ENCODE measurements around the gene HPS4.
A peak's percentile ranks its signal among the peaks of the same experiment; 100 is the strongest.
"Not testable (repeated sequence)": the region's sequence is repeated elsewhere in the genome, so short reads cannot be mapped to it uniquely, and the experiment has no call there.

Gene HPS4

GRCh38 chr22:26483439-26484359 is at the start of gene HPS4, which contains the start of gene SRRD:
Gene HPS4, minus strand, starts transcription at chr22:26483783. Its CDS starts 2,021 bp downstream, at chr22:26481762.
Gene SRRD, plus strand, starts transcription at chr22:26483877. Its CDS starts 14 bp downstream, at chr22:26483891.
- peak; percentile 93 for DNase-seq

DNA sequence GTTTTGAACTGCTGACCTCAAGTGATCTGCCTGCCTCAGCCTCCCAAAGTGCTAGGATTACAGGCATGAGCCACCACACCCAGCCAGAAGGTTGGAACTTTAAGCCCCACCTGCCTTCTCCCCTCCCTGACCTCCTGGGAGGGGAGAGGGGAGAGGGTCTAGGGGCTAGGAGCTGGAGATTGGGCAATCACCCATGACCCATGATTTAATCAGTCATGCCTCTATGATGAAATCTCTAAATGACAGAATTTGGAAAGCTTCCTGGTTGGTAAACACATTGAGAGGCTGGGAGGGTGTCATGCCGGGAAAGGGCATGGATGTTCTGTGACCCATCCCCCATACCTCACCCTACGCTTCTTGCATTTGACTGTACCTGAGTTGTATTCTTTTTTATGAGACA is 45.8 kb upstream of the HPS4 start:
- DNase-seq = no peak

DNA sequence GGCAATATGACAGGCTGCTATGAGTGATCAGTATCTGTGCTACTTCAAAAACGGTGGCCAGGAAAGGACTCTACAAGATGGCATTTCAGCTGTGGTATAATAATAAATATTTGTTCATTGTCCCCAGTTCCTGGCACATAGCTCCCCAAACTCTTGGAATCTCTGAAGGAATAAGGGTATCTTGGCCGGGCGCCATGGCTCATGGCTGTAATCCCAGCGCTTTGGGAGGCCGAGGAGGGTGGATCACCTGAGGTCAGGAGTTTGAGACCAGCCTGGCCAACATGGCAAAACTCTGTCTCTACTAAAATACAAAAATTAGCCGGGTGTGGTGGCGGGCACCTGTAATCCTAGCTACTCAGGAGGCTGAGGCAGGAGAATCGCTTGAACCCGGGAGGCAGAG is 44.9 kb upstream of the HPS4 start:
- DNase-seq = not testable (repeated sequence)

GRCh38 chr22:26527574-26528465 is 44.2 kb upstream of the HPS4 start:
- DNase-seq = no peak

GRCh38 chr22:26527167-26527566 is 43.6 kb upstream of the HPS4 start:
- DNase-seq = no peak

DNA sequence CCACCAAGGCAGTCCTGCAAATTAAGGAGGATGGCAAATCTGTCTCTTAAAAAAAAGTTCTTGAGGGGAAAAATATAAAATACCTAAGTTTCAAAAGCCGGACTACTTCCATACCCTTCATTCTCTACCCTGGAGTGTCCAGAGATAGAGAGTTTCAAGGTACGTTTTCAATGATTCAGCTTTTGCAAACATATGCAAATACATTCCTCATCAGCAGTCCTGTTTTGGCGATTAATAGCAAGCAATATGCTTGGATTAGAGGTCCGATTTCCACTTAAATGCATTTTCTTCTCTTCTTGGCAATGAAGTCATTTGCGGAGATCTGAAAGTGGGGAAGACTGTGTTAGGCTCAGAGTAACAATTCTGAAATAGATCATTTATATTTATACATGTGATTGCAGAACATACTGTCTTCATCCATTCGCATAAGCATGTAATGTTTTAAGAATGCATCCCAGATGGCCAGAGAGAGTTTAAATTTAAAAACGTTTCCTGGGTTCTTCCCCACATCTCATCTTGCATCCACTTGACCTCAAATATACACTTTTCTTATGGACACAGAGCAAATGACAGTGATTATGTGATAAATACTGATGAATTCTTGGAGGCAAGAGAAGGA is 42.5 kb upstream of the HPS4 start:
- DNase-seq = no peak

DNA sequence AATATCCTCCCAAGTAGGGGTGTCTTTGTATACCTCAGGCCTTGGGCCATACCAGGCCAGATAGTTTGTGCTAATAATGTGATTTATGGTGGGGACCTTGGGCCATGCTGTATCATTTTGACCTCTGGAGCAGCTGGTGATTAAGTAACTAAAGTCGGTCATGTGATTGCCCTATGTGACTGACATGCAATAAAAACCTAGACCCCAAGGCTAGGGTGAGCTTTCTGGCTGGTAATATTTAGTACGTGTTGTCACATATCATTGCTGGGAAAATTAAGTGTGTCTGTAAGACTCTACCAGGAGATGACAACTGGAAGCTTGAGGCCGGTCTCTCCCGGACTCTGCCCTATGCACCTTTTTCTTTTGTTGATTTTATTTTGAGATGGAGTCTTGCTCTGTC is 41.3 kb upstream of the HPS4 start:
- no peak for DNase-seq

GRCh38 chr22:26522592-26522991 is 39.0 kb upstream of the HPS4 start:
- DNase-seq = no peak

GRCh38 chr22:26522012-26522411 is 38.4 kb upstream of the HPS4 start:
- no peak for DNase-seq

- DNase-seq = no peak
Observed at GRCh38 chr22:26517429-26517828, 33.8 kb upstream of the HPS4 start.

DNA sequence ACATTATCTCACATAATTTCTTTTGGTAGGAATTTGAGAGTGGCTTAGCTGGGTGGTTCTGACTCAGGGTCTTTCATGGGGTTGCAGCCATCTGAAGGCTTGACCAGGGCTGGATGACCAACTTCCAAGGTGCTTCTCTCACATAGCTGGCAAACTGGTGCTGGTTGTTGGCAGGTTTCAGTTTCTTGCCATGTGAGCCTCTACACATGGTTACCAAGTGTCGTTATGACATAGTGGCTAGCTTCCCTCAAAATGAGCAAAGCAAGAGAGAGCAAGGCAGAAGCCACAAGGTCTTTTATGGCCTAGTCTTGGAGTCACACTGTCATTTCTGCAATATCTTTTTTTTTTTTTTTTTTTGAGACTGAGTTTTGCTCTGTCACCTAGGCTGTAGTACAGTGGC is 32.9 kb upstream of the HPS4 start:
- no peak for DNase-seq

- no peak for DNase-seq
Observed at GRCh38 chr22:26515931-26516330, 32.3 kb upstream of the HPS4 start.

- no peak for DNase-seq
Observed at GRCh38 chr22:26514419-26515161, 31.0 kb upstream of the HPS4 start.

DNA sequence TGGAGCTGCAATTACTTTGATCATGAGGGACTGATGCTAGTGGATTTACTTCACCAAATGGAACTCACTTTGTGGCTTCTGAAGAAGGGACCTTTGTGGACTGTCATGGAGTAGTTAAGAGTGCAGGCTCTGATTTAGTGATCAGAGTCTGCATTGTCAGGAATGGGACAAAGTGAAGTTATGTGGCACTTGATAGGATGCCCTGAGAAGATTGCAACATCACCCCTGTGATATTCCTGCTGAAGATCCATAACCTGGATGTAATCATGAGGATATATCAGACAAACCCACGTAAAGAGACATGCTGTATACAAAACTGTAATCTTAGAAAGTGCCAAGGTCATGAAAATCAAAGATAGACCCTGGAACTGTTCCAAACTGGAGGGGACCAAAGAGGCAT is 30.3 kb upstream of the HPS4 start:
- no peak for DNase-seq

DNA sequence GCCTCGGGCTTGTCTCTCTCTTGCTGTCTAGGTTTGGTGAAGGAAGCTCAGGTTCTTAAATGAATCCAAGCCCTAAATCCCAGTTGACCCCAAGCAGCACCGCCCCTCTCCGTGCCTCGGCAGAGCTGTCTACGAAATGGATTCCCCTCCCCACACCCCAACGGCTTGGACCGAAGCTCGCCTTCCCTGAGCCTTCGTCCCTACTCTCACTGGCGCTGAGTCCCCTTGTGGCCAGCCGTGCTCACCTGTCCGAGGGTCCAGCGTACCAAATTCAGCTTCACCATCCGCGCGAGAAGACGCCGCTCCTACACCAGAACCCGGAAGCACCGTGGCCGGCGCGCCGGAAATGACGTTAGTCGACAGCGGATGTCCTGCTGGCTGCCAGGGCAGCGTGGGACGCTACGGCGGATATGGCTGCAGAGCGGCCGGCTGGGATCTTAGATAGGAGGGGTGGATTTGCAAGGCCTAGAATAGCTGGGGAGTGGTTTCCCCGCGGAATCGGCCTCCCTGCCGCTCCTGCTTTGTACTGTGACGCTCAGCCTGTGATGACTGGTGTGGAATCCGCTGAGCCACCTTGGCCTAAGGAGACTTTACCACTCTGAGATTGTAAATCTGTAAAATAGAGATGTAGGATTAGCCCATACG is 28.7 kb upstream of the HPS4 start, which contains the start of gene TFIP11:
TSS of gene TFIP11 (minus strand) at position 325 of the 645 bp plus-strand sequence. CDS start 2,201 bp downstream, outside the sequence.
- peak; percentile 92 for DNase-seq

GRCh38 chr22:26508148-26508547 is 24.6 kb upstream of the HPS4 start:
- DNase-seq = no peak

GRCh38 chr22:26503758-26504157 is 20.2 kb upstream of the HPS4 start:
- DNase-seq = no peak

- DNase-seq = peak; percentile 33
Observed at GRCh38 chr22:26502688-26503561, 19.3 kb upstream of the HPS4 start.

GRCh38 chr22:26501996-26502395 is 18.4 kb upstream of the HPS4 start:
- DNase-seq = no peak

DNA sequence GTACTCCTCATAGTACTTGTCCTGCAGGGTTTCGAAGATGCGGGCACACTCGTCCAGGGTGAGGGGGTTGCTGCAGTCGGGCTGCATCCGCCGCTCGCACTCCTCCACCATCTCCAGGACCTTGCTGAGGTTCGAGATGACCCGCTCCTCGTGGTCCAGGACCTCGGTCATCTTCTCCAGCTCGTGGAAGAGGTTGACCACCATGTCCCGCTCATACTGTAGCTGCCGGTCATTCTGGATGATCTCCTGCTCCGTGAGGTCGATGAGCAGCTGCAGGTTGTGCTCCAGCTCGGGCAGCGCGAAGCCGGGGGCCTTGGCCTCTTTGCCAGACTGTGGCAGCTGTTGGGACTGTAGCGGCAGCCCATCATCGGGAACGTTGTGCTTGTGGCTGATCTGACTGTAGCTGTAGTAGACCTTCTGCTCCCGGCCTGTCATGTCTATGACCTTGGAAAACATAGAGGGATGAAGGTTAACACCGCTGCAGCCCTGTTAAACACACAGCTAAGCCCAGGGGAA is 15.7 kb upstream of the HPS4 start:
- DNase-seq = no peak
